Lower leg skin (tissue), 3 donors: Measurements from ENCODE around the gene PCDH9.

ENCODE experiments used
- POLR2A ChIP-seq, 2 donors: fragments of 450-650 bp; IDR thresholded peaks; one replicate each; pipeline ENCODE4 v1.6.1; 2016 to 2017; ENCODE audit warnings: antibody characterized with exemption in 2 of 2, mild to moderate bottlenecking in 1 of 2, moderate library complexity in 1 of 2
- TF ChIP-seq, protein P1 (sequence below), 3 donors: fragments of 450-650 bp; IDR thresholded peaks; one replicate each; pipeline ENCODE4 v1.5.1; 2016; ENCODE audit warnings: antibody characterized with exemption in 3 of 3, mild to moderate bottlenecking in 3 of 3, moderate library complexity in 2 of 3

DNA sequence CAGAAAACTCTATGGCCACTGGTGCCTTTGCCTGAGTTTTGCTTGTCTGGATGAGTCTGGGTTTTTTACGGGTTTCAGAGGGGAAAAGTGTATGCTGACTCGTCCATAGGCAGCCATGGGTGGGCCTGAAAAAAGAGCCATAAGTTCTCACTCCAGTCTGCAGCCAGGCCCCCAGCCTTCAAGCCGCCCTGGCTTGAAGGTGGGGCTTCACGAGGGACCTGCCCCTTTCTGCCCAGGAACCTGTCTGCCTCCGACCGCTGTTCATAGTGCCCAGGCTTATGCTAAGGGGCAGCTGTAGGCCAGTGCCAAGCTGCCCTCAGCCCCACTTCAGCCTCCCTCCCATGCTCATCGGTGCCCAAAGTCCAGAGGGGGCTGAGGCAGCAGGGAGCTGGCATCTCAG lies 385.2 kb downstream of the PCDH9 start:
- TF ChIP-seq, protein P1, sequence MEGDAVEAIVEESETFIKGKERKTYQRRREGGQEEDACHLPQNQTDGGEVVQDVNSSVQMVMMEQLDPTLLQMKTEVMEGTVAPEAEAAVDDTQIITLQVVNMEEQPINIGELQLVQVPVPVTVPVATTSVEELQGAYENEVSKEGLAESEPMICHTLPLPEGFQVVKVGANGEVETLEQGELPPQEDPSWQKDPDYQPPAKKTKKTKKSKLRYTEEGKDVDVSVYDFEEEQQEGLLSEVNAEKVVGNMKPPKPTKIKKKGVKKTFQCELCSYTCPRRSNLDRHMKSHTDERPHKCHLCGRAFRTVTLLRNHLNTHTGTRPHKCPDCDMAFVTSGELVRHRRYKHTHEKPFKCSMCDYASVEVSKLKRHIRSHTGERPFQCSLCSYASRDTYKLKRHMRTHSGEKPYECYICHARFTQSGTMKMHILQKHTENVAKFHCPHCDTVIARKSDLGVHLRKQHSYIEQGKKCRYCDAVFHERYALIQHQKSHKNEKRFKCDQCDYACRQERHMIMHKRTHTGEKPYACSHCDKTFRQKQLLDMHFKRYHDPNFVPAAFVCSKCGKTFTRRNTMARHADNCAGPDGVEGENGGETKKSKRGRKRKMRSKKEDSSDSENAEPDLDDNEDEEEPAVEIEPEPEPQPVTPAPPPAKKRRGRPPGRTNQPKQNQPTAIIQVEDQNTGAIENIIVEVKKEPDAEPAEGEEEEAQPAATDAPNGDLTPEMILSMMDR (IDR thresholded peaks at IDR 0.05) = no peak
- no peak for TF ChIP-seq POLR2A (IDR thresholded peaks at IDR 0.05)
